Fibroblast of upper back skin (primary cell): Measurements from ENCODE around the gene ADAMTS12.
"Not testable (repeated sequence)": the region's sequence is repeated elsewhere in the genome, so short reads cannot be mapped to it uniquely, and the experiment has no call there.

Experiments
- DNase-seq: peaks from one replicate; pipeline ENCODE4 v3.0.0-alpha.2; 2013

Gene ADAMTS12

GRCh38 chr5:33894566-33894965 lies 2.8 kb upstream of the ADAMTS12 start:
- peak; percentile 71 for DNase-seq

- DNase-seq, result peak; percentile 99
These were observed 889 bp upstream of the ADAMTS12 start for GRCh38 chr5:33892620-33893137.

- no peak for DNase-seq
These were observed 373 bp downstream of the ADAMTS12 start for GRCh38 chr5:33891446-33891787.

- peak; percentile 41 for DNase-seq
These were observed 1.4 kb downstream of the ADAMTS12 start for GRCh38 chr5:33890131-33891032.

- DNase-seq, result peak; percentile 77
These were observed 3.2 kb downstream of the ADAMTS12 start for GRCh38 chr5:33888587-33888986.

GRCh38 chr5:33887268-33887667 lies 4.5 kb downstream of the ADAMTS12 start:
- no peak for DNase-seq

- no peak for DNase-seq
These were observed 5.5 kb downstream of the ADAMTS12 start for GRCh38 chr5:33886283-33886682.

- no peak for DNase-seq
These were observed 6.1 kb downstream of the ADAMTS12 start for GRCh38 chr5:33885679-33886078.

- DNase-seq, result no peak
These were observed 8.3 kb downstream of the ADAMTS12 start for GRCh38 chr5:33883482-33883881.

- DNase-seq, result no peak
These were observed 11.5 kb downstream of the ADAMTS12 start for GRCh38 chr5:33880319-33880718.

- no peak for DNase-seq
These were observed 14.3 kb downstream of the ADAMTS12 start for GRCh38 chr5:33877449-33877848.

- DNase-seq, result peak; percentile 77
These were observed 24.5 kb downstream of the ADAMTS12 start for GRCh38 chr5:33867241-33867640.

GRCh38 chr5:33859177-33859576 lies 32.6 kb downstream of the ADAMTS12 start:
- not testable (repeated sequence) for DNase-seq

GRCh38 chr5:33857037-33857436 lies 34.8 kb downstream of the ADAMTS12 start:
- DNase-seq, result no peak

GRCh38 chr5:33855396-33855795 lies 36.4 kb downstream of the ADAMTS12 start:
- no peak for DNase-seq

- peak; percentile 80 for DNase-seq
These were observed 37.0 kb downstream of the ADAMTS12 start for GRCh38 chr5:33854733-33855151.

GRCh38 chr5:33852837-33853236 lies 39.0 kb downstream of the ADAMTS12 start:
- no peak for DNase-seq

- DNase-seq, result peak; percentile 49
These were observed 39.5 kb downstream of the ADAMTS12 start for GRCh38 chr5:33852319-33852718.

GRCh38 chr5:33850100-33850594 lies 41.6 kb downstream of the ADAMTS12 start:
- peak; percentile 44 for DNase-seq

GRCh38 chr5:33848554-33848953 lies 43.2 kb downstream of the ADAMTS12 start:
- no peak for DNase-seq

GRCh38 chr5:33846851-33847250 lies 44.9 kb downstream of the ADAMTS12 start:
- no peak for DNase-seq

GRCh38 chr5:33843579-33843978 lies 48.2 kb downstream of the ADAMTS12 start:
- DNase-seq, result peak; percentile 92

- no peak for DNase-seq
These were observed 49.3 kb downstream of the ADAMTS12 start for GRCh38 chr5:33842456-33842855.

- DNase-seq, result peak; percentile 56
These were observed 49.9 kb downstream of the ADAMTS12 start for GRCh38 chr5:33841891-33842290.
